ENCODE data around the gene ADAMTS12.

ADAMTS12 gene

GRCh38 chr5:33641744-33642505, 249.9 kb downstream of the ADAMTS12 start:
- DNase-seq: no peak

- DNase-seq: no peak
These were observed 252.3 kb downstream of the ADAMTS12 start for GRCh38 chr5:33639474-33639873.

- DNase-seq: no peak
These were observed 254.8 kb downstream of the ADAMTS12 start for GRCh38 chr5:33637011-33637410.

GRCh38 chr5:33635582-33635981, 256.2 kb downstream of the ADAMTS12 start:
- DNase-seq: no peak

- no peak for DNase-seq
These were observed 258.1 kb downstream of the ADAMTS12 start for GRCh38 chr5:33633699-33634098.

GRCh38 chr5:33631786-33632185, 260.0 kb downstream of the ADAMTS12 start:
- DNase-seq: no peak

- DNase-seq: no peak
These were observed 260.7 kb downstream of the ADAMTS12 start for GRCh38 chr5:33631139-33631538.

GRCh38 chr5:33629999-33630398, 261.8 kb downstream of the ADAMTS12 start:
- DNase-seq: no peak

GRCh38 chr5:33628796-33629195, 263.0 kb downstream of the ADAMTS12 start:
- DNase-seq: no peak

GRCh38 chr5:33621514-33621913, 270.3 kb downstream of the ADAMTS12 start:
- no peak for DNase-seq

- no peak for DNase-seq
These were observed 277.8 kb downstream of the ADAMTS12 start for GRCh38 chr5:33614039-33614438.

GRCh38 chr5:33612386-33612785, 279.4 kb downstream of the ADAMTS12 start:
- DNase-seq: no peak

GRCh38 chr5:33611877-33612276, 279.9 kb downstream of the ADAMTS12 start:
- DNase-seq: no peak

- no peak for DNase-seq
These were observed 283.3 kb downstream of the ADAMTS12 start for GRCh38 chr5:33608344-33609041.

GRCh38 chr5:33604503-33604902, 287.3 kb downstream of the ADAMTS12 start:
- no peak for DNase-seq

GRCh38 chr5:33601881-33602280, 289.9 kb downstream of the ADAMTS12 start:
- no peak for DNase-seq

GRCh38 chr5:33595303-33595702, 296.5 kb downstream of the ADAMTS12 start:
- no peak for DNase-seq

GRCh38 chr5:33594006-33594405, 297.8 kb downstream of the ADAMTS12 start:
- DNase-seq: no peak

- DNase-seq: no peak
These were observed 299.5 kb downstream of the ADAMTS12 start for GRCh38 chr5:33592245-33592644.

GRCh38 chr5:33588654-33589372, 303.0 kb downstream of the ADAMTS12 start:
- DNase-seq: peak; percentile 6

GRCh38 chr5:33583332-33583731, 308.5 kb downstream of the ADAMTS12 start:
- DNase-seq: no peak

- DNase-seq: no peak
These were observed 309.4 kb downstream of the ADAMTS12 start for GRCh38 chr5:33582417-33582816.

GRCh38 chr5:33579789-33580188, 312.0 kb downstream of the ADAMTS12 start:
- no peak for DNase-seq

GRCh38 chr5:33579152-33579551, 312.6 kb downstream of the ADAMTS12 start:
- DNase-seq: no peak

Data from activated gamma-delta T cell treated with Interleukin-2 at 50 U/mL for 16 hours (primary cell).